Dermis blood vessel endothelial cell (primary cell): ENCODE measurements around the gene SLX9. TPM values are rescaled to one million over a fixed set of nuclear protein-coding genes. Genes with fewer than 3 reads are reported as not detected.

ENCODE experiments used
- DNase-seq: peaks from one replicate; pipeline ENCODE4 v3.0.0; 2010
- total RNA-seq: library from RNA; depleted of rRNA; stranded (reverse); fragments of >200 nt; gene quantifications from 2 replicates; pipeline ENCODE4 v1.2.3, GENCODE V29; 2014

SLX9 gene
- total RNA-seq, 1 donor from 2014 or later, result 24.8 TPM

GRCh38 chr21:45003331-45004058, 63.7 kb downstream of the SLX9 start:
- no peak for DNase-seq

GRCh38 chr21:45004059-45004422, 64.2 kb downstream of the SLX9 start:
- no peak for DNase-seq

- DNase-seq, result peak; percentile 75
Measured at GRCh38 chr21:45004481-45005247, 64.8 kb downstream of the SLX9 start.

DNA sequence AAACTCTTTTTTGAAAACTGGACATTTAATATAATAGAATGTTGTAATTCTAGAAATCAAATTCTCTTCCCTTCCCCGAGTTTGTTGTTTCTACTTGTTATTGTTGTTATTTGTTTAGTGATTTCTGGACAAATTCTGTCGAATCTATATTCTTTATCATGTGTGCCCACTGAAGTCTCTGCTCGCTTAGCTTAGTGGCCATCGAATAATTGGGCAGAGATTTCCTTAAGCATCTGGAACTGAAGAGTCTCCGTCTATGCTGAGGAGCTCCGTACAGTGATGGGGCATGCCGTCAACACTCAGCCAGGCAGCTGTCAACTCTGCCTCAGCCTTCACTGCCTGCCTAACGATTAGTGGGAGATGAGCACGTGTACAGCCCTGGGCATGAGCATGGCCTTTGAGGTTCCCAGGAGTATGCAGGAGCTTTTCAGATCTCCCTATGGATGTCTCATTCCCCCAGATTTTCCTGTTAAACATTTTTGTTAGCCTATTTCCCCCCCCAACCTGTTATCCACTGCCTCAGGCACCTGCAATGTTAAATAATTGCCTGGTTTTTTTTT, 66.8 kb downstream of the SLX9 start:
- DNase-seq, result no peak

- DNase-seq, result no peak
Measured at GRCh38 chr21:45009616-45010015, 69.8 kb downstream of the SLX9 start.

DNA sequence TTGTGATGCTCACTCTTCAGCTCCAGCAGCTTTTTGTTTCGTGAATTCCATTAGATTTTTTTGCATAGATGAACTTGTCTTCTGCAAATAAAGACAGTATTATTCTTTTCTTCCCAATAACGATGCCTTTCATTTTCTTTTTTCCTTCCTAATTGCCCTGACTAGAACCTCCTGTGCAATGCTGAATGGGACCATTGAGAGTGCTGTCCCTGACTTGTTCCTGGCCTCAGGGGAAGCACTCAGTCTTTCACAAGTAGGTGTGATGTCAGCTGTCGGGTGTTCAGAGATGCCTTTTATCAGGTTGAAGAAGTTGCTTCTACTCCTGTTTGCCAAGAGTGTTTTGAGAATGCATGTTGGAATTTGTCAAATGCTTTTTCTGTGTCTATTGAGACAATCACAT, 70.3 kb downstream of the SLX9 start:
- DNase-seq, result no peak

GRCh38 chr21:45010860-45011259, 71.0 kb downstream of the SLX9 start:
- DNase-seq, result no peak

GRCh38 chr21:45011426-45011825, 71.6 kb downstream of the SLX9 start:
- no peak for DNase-seq

DNA sequence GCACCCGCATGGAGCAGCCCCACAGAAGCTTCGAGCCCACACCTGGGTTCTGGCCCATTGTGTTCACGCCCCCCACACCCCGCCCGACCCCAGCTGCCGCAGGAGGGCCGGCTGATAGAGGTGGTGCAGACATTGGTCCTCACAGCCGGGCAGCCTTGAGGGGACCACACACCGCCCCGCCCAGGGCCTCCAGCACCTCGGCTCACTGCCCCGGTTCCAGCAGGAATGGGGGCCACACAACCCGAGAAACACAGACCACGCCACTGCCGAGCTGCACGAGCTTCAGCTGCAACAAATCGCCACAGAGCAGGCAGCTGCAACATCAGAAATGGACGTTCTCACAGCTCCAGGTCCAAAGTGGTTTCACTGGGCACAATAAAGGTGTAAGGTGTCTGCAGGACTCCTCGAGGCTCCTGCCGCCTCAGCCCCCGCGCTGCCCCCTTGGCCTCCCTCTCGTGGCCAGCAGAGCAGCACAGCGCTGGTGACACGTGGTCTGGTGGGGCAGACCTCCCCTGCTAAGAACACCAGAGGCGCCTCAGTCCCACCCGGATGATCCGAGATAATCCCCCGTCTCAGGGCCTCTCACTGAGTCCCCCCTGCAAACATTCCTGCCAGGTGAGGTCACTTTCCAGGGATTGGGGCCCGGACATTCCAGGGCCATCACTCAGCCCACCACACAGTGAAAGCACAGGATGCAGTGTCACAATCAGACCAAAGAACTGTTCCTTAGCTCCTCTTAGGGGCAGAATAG, 72.3 kb downstream of the SLX9 start:
- peak; percentile 90 for DNase-seq

DNA sequence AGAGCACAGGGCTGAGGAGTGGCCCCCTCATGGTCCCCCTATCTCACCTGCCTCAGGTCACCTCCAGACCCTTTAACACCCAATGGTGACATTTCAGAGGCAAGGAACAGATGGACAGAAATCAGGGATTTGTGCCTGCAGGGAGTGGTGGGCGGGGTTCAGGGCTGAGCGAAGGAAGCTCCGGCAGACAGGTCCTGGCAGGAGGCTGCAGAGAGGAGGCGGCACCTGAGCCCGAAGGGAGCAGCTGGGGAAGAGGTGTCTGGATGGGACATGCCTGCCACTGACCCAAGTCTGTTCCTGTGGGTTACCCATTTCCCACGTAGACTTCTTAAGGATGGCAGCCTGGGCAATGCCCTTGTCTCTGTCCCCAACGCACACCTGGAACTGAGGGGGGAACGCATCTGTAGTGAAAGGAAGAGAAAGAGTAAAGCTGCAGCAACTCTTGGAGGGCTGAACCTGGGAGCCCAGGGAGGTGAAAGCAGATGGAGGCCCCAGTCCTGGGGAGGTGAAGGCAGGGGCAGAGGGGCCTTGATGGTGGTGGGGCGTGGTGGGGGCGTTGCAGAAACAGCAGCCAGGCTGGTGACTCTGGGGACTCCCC, 72.9 kb downstream of the SLX9 start:
- DNase-seq, result no peak

GRCh38 chr21:45013260-45013841, 73.5 kb downstream of the SLX9 start:
- no peak for DNase-seq

- DNase-seq, result no peak
Measured at GRCh38 chr21:45014747-45015468, 75.1 kb downstream of the SLX9 start.

GRCh38 chr21:45015469-45015860, 75.6 kb downstream of the SLX9 start:
- no peak for DNase-seq

GRCh38 chr21:45016031-45016405, 76.2 kb downstream of the SLX9 start:
- DNase-seq, result no peak

DNA sequence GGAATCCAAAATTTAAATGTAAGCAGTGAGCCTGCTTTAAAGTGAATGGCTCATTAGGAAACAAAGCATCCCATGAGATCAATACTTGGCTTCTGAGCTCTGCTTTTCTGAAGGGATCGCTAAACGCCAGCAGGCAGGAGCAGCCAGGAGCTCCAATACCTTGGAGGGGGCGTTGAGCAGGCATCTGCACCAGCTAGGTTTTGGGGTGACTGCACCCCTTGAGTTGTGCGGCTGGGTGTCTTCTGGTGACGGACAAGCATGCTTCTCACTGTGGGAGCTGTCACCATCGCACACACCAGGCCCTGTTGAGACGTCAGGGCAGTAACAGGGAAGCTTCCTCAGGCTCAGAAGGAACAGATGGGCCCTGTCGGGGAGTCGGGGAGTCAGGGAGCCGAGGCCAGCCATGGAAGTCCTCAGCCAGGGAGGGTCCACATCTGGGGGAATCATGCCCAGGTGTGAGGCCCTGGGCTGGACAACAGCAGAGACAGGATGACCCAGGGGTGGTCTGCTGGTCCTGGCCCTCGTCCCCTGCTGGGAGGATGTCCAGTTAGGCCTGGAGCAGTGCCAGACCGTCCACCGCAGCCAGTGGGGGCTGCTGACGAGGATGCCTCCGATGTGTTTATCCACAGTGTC, 76.7 kb downstream of the SLX9 start:
- DNase-seq, result peak; percentile 15

- no peak for DNase-seq
Measured at GRCh38 chr21:45017039-45017960, 77.5 kb downstream of the SLX9 start.

DNA sequence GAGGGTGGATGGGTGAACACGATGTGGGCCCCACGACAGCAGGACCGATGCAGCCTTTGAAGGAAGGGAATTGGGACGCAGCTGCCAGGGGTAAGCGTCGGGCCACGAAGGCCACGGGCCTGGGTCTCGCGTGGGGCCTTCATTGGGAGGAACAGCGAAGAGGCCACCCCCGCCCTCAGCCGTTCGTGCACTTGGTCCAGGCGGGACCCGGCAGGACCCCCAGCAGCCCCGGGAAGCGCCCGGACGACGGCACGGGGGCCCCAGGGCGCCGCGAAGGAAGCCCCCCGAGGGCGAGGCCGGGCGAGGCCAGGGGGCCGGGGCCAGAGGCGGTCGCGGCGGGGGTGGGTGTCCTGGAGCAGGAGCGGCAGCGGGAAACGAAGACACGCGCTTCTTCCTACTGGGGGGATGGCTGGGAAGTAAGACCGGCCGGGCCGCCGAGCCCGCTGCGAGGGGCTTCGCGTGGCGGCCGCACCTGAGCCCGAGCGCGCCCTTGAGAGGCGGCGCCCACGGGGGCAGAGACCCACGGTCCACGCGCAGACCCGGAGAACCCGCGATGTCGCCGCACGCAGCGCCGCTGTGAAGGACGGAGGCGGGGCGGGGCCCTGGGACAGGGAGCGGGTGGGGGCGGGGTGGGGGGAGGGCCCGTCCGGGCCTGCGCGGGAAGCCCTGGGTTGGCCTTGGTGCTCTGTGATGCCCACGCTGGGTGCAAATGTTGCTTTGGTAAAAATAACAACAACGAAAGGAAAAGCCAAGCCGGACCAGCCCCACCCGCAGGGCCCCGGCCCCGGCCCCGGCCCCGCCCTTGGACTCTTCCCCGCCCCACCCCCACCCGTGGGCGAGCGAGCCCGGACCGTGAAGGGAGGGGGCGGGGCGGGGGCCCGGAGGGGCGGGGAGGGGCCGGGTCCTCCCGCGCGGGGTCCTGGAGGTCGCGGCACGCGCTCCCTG, 78.6 kb downstream of the SLX9 start:
- DNase-seq, result no peak

DNA sequence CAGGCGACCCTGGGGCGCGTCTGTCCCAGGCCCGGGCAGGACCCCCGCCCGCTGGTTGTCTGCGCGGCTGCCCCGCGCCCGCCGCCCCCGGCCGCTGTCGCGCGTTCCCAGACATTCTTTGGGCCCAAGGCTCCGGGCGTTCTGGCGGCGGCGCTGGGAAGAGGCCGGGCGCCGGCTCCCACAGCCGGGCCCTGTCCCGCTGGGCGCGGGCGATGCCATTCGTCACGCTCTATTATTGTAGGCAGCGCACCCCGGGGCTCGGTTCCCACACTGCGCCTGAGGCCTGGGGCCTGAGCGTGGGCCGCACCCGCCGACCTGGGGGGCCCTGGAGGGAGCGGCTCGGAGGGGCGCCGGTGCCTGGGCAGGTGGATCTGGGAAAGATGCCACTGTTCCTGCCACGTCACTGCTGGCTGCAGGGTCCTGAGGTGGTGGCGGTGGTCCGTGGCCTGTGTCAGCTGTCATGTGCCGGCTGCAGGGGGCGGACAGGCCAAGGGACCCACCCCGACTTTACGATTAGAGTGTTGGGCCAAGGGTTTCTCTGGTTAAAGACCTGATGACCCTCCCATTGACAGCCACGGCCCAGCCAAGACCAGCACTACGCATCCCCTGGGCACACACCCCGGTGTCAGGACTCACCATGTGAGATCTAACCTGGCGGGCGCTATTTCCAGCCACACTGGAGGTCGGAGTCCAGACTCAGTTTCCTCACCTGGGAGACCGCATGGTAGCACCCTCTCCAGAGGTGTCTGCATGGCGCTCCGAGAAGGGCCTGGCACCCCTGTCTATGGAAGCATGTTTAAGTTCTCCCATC, 79.5 kb downstream of the SLX9 start:
- DNase-seq, result no peak
